ENCODE results near the gene ZNF484. TPM values are rescaled to one million over a fixed set of nuclear protein-coding genes. Genes with fewer than 3 reads are reported as not detected.
"Not testable (repeated sequence)": the region's sequence is repeated elsewhere in the genome, so short reads cannot be mapped to it uniquely, and the experiment has no call there.

The ZNF484 gene
- total RNA-seq, 1 donor from 2014 or later, result 11.4 TPM

DNA sequence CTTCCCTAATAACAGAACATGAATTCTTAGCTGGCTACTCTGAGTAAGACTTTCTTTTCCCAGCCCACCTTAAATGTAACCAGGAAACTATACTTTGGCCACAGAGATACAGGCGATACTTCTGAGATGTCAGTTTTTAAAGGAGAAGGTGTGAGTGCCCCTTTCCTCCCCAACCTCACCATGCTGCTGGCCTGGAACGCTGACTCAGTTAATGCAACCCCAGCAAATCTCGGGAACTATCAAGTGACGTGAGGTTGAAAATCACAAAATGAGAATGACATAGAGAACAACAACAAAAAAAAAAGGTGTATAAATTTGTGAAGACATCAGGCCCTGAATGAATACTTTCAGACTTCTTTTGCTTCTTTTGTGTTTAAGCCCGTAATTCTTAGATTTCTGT is 13.7 kb downstream of the ZNF484 start:
- intact Hi-C loops (cut with micrococcal nuclease), result no loop called here

- intact Hi-C loops (cut with micrococcal nuclease), result no loop called here
Observed at GRCh38 chr9:92860867-92861266, 17.0 kb downstream of the ZNF484 start.

DNA sequence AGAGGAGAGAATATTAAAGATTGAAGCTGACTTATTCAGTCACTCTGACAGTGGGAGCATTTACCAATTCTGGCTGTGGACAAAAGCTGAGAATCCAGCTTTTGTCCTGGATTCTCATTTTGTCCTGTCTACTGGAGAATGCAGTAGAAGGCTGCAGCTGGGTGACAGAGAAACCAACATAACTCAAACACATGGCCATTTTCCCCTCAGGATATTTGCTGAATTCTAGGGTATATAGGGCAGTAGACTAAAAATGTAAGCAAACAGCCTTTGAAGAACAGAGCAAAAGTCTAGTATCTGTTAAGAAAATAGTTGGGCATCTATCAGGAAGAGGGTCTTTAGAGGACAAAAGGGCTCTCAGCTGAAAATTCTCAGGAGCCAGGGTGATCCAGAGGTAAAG is 20.6 kb downstream of the ZNF484 start:
- intact Hi-C loops (cut with micrococcal nuclease), result no loop called here

DNA sequence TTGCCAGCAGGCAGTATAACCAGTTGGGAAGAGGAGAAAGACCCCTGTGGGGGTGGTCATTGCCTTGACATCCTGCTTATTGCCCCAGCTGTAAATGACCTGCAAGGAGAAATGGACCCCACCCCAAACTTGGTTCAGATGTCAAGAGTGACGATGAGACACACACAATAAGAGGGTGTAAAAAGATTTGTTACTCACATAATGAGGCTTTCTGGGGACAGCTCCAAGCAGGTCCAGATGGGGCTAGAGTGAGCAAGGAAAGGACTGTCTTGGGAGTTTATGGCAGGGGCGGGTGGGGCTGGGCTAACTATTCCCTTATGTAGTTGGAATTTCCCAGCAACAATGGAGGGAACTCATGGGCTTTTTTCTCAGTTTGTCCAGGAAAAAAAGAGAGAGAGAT is 24.1 kb downstream of the ZNF484 start:
- intact Hi-C loops (cut with micrococcal nuclease), result no loop called here

DNA sequence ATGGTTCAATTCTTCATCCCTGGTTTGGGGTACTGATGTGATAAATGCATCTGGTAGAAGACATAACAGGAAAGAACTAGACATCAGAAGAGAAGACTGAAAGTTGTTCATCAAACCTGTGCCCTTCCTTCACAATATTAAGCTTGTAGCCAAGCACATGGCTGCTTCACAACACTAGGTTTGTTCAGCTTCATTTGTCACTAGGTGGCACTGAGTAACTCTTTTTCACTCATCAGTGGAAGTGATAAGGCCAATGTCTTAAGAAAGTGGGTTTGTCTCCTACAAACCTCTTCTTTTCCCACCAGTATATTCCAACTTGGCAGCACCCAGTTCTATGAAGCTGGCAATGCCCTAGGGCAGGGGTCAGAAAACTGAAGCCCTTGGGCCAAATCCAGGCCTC is 26.9 kb downstream of the ZNF484 start:
- intact Hi-C loops (cut with micrococcal nuclease), result no loop called here

DNA sequence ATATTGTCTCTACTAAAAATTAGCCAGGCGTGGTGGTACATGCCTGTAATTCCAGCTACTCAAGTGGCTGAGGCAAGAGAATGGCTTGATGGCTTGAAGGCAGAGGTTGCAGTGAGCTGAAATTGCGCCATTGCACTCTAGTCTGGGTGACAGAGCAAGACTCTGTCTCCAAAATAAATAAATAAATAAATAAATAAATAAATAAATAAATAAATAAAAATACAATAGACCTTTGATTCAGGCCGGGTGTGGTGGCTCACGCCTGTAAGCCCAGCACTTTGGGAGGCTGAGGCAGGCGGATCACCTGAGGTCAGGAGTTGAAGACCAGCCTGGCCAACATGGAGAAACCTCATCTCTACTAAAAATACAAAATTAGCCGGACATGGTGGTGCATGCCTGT is 29.1 kb downstream of the ZNF484 start:
- intact Hi-C loops (cut with micrococcal nuclease), result not testable (repeated sequence)

DNA sequence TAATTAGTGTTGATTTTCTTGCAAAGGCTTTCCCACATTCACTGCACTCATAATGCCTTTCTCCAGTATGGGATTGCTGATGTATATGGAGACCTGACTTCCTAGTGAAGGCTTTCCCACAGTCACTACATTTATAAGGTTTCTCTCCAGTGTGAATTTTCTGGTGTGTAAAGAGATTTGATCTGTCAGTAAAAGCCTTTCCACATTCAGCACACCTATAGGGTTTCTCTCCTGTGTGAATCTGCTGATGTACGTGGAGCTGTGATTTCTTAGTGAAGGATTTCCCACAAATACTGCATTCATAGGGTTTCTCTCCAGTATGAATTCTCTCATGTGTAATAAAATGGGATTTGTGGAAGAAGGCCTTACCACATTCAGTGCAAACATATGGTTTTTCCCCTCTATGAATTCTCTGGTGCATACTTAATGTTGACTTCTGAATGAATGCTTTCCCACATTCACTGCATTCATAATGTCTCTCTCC is 31.1 kb downstream of the ZNF484 start:
- intact Hi-C loops (cut with micrococcal nuclease), result no loop called here

- intact Hi-C loops (cut with micrococcal nuclease), result not testable (repeated sequence)
Observed at GRCh38 chr9:92838411-92838810, 39.4 kb downstream of the ZNF484 start.

GRCh38 chr9:92837191-92837590 is 40.6 kb downstream of the ZNF484 start:
- intact Hi-C loops (cut with micrococcal nuclease), result no loop called here

- intact Hi-C loops (cut with micrococcal nuclease), result no loop called here
Observed at GRCh38 chr9:92829420-92829819, 48.4 kb downstream of the ZNF484 start.

GRCh38 chr9:92825065-92825464 is 52.8 kb downstream of the ZNF484 start:
- intact Hi-C loops (cut with micrococcal nuclease), result not testable (repeated sequence)

DNA sequence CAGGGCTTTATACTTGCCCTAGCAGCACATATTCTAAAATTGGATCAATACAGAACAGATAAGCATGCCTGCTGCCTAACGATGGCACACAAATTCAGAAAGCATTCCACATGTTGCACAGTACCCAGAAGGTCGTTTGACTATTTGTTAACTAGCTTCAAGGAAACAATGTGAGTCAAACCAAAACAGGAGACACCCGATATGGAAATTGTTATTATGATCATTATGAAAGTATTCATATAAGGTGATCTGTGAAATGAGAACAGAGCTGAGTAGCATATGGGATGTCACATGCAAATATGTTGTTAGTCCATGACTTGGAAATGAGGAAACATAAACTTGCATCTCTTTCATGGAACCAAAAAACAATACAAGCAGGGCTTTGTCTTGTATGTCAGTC is 56.9 kb downstream of the ZNF484 start:
- intact Hi-C loops (cut with micrococcal nuclease), result no loop called here

DNA sequence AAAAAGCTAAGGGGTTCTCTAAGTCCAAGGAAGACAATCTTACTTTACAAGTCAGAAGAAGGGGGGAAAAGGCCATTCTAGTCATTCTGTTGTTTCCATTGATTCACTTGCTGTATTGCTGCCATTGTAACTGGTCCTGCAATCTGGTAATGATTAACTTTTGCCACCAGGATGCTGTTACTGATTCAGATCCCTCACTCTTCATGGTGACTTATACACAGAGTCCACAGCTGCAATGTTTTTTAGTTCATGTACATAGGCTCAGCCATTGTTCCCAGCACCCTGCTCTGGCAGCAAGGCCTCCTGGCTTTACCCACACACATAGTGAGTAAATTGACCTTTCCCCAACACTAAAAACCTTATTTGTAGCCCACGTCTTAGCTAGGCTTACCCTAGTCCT is 57.9 kb downstream of the ZNF484 start:
- intact Hi-C loops (cut with micrococcal nuclease), result not testable (repeated sequence)

DNA sequence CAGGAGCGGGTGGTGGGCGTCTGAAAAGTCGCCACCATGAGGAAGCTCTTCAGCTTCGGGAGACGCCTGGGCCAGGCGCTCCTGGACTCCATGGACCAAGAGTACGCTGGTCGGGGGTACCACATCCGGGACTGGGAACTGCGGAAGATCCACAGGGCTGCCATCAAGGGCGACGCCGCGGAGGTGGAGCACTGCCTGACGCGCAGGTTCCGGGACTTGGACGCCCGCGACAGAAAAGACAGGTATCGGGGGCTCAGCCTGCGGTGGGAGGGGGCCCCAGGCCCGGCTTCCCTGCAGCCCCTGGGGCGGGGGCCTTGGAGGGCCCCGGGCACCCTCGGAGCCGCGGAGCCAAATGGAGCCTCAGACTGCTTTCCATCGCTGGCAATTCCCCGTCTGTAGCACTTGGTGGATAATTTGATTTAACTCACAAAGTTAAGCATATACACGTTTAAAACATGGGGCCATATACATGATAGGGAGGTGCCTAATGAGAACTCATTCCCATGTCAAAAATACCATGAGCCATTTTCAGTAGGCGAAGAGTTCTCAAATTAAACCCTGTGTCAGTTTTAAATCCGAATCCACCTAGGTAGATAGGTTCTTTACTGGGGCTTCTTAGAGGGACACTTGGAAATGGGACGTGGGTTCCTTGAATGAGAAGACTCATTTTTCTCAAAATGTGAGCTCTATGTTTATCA is 68.1 kb downstream of the ZNF484 start:
- intact Hi-C loops (cut with micrococcal nuclease), result loop anchor here (10.0 kb wide), 1 partner anchor 145 kb away; no protein-coding TSS in a partner anchor

GRCh38 chr9:92808726-92809451 is 68.9 kb downstream of the ZNF484 start:
- intact Hi-C loops (cut with micrococcal nuclease), result loop anchor here (10.0 kb wide), 1 partner anchor 146 kb away; no protein-coding TSS in a partner anchor

DNA sequence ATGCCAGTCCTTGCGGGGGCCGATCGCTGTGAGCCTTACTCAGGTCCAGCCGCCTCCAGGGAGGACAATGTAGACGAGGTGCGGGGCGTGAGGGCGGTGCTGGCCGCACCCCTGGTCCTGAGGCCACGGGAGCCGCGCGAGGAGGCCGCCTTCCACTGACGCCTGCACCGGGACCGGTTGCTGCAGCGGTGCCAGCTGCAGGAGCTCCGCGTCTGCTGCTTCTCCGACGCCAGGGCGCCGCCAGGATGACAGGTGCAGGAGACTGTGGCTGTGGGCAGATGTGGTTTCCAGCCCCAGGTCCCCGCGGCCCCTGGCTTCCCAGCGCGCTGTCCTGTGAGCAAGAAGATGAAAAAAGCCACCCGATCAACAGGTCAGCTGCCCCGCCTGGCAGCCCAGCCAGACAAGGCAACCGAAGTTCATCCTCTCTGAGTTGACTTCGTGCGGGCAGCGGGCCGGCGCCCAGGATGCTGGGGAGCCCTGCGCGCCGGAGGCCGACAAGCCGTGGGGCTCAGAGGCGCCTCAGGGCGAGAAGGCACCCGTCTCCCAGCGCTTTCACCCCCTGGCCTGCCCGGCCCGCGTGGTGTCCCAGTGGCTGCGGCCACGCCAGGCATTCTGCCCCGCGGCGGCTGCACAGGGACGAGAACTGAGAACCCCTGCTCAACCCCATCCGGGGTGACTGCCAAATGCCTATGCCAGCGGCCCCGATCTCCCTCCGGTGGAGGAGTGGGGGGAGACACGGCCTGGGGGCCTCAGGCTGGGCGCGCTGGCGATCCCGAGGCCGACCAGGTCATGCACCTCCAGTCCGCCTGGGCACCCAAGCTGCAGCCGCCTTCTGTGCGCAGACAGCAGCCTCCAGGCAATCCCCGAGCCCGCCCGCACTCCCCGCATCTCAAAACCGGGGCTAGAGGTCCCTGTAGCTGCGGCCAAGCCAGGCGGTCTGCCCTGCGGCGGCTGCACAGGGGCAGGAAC is 69.8 kb downstream of the ZNF484 start:
- intact Hi-C loops (cut with micrococcal nuclease), result loop anchor here (10.0 kb wide), 1 partner anchor 147 kb away; no protein-coding TSS in a partner anchor

DNA sequence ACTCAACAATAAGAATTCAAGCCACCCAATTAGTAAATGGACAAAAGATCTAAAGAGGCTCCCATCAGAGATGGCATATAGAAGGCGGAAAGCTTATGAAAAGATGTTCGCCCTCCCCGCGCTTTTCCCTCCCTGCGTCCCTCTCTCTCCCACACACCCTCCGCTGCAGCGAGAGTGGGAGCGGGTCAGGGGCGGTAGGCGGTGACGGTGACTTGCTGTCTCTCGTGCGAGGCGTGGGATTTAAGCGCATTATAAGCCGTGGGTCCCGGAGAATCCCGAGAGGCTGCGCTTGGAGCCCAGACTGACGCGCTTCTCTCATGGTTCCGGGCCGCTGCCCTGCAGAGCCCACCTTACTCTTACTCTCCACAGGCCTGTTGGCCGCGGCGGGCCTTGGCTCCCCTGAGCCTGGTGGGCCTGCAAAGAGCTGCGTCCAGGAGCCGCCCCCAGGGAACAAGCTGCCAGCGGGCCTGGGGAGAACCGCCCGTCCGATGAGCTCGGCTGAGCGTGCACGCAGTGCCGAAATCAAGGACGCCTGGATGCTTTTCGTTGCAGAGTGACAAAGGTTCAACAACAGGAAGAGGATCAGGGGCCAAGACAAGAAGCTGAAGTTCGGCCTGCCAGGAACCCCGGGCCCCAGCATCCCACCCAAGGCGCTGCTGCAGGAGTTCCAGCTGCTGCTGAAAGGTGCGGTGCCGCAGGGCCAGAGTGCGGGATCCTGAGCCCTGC is 70.6 kb downstream of the ZNF484 start:
- intact Hi-C loops (cut with micrococcal nuclease), result loop anchor here (10.0 kb wide), 1 partner anchor 148 kb away; no protein-coding TSS in a partner anchor

DNA sequence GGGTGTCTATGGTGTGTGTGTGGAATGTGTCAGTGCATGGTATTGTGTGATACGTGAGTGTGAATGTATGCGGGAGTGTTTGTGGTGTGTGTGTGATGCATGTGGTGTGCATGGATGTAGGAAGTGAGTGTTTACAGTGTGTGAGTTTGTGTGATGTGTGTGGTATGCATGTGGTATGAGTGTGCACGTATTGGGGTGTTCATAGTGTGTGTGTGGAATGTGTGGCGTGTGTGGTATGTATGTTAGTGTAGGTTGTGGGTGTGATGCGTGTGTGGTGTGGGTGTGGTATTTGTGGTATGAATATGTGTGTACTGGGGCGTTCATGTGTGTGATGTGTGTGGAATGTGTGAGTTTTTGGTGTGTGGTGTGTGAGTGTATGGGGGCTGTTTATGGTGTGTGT is 73.1 kb downstream of the ZNF484 start:
- intact Hi-C loops (cut with micrococcal nuclease), result loop anchor here (10.0 kb wide), 1 partner anchor 150 kb away; no protein-coding TSS in a partner anchor

- intact Hi-C loops (cut with micrococcal nuclease), result no loop called here
Observed at GRCh38 chr9:92798358-92798757, 79.5 kb downstream of the ZNF484 start.

GRCh38 chr9:92796337-92796804 is 81.5 kb downstream of the ZNF484 start:
- intact Hi-C loops (cut with micrococcal nuclease), result not testable (repeated sequence)

Measured in T-helper 2 cell treated with Interferon-gamma antibody and Interleukin-4, amounts not matched to agents 100 ng/mL and 5 ng/mL, for 36 hours (primary cell).